Ectodermal cell (in vitro differentiated cells): ENCODE measurements around the gene UFC1.
A peak's percentile ranks its signal among the peaks of the same experiment; 100 is the strongest.

Source experiments
- H3K27ac ChIP-seq: 2 replicates; pipeline ENCODE4 v1.7.0; 2013; ENCODE audit warnings: mild to moderate bottlenecking, low read depth, low read length; ENCODE audit not compliant: insufficient read depth, poor library complexity, severe bottlenecking
- H3K27me3 ChIP-seq: 2 replicates; pipeline ENCODE4 v1.7.0; 2013; ENCODE audit warnings: mild to moderate bottlenecking, low read length; ENCODE audit not compliant: insufficient read depth, control insufficient read depth, poor library complexity, severe bottlenecking
- H3K36me3 ChIP-seq: one replicate; pipeline ENCODE4 v1.7.0; 2013; ENCODE audit warnings: low read length; ENCODE audit not compliant: control insufficient read depth, insufficient read depth
- H3K4me1 ChIP-seq: one replicate; pipeline ENCODE4 v1.7.0; 2013; ENCODE audit warnings: low read length; ENCODE audit not compliant: control insufficient read depth, insufficient read depth
- H3K4me3 ChIP-seq: 2 replicates; pipeline ENCODE4 v1.7.0; 2013; ENCODE audit warnings: low read depth, low read length, control low read depth; ENCODE audit not compliant: insufficient read depth
- H3K9me3 ChIP-seq: 2 replicates; pipeline ENCODE4 v1.7.0; 2013; ENCODE audit warnings: mild to moderate bottlenecking, low read length, moderate library complexity; ENCODE audit not compliant: control insufficient read depth
- WGBS, 2 experiments: methylation state at CpG; one replicate each; pipeline ENCODE4 v1.1.7; 2013; ENCODE audit warnings: missing lambda C conversion rate in 2 of 2; 5-methylcytosine and 5-hydroxymethylcytosine counted together

UFC1 gene

GRCh38 chr1:161133220-161133740 is 20.5 kb upstream of the UFC1 start:
- Histone ChIP-seq H3K27ac (peak overlapping the region; percentile 88), H3K4me3 (peak overlapping the region; percentile 50), H3K4me1 (peaks cover 11% of the 10 kb centered on the region), H3K9me3 (no peaks in the 10 kb centered on the region), H3K27me3 (no peaks in the 10 kb centered on the region), H3K36me3 (peaks cover 9% of the 10 kb centered on the region)
- 1 to 2% methylated on average over 11 of the region's 11 CpGs for WGBS, 2 experiments

- no peak overlapping the region for H3K4me3 ChIP-seq
- H3K9me3 ChIP-seq = no peaks in the 10 kb centered on the region
- peaks cover 4% of the 10 kb centered on the region for H3K4me1 ChIP-seq
- WGBS, 2 experiments = 91 to 95% methylated on average over 3 of the region's 3 CpGs
- no peaks in the 10 kb centered on the region for H3K36me3 ChIP-seq
- no peak overlapping the region for H3K27ac ChIP-seq
- no peaks in the 10 kb centered on the region for H3K27me3 ChIP-seq
These were observed 15.9 kb upstream of the UFC1 start for GRCh38 chr1:161137881-161138280.

- Histone ChIP-seq H3K4me1 (peaks cover 3% of the 10 kb centered on the region), H3K9me3 (no peaks in the 10 kb centered on the region), H3K36me3 (no peaks in the 10 kb centered on the region), H3K4me3 (no peak overlapping the region), H3K27ac (no peak overlapping the region), H3K27me3 (no peaks in the 10 kb centered on the region)
- WGBS, 2 experiments = 92 to 100% methylated on average over 1 of the region's 1 CpG
These were observed 15.3 kb upstream of the UFC1 start for GRCh38 chr1:161138431-161138830.

- H3K36me3 ChIP-seq = no peaks in the 10 kb centered on the region
- no peaks in the 10 kb centered on the region for H3K9me3 ChIP-seq
- WGBS, 2 experiments = 40 to 89% methylated on average over 1 of the region's 1 CpG
- no peaks in the 10 kb centered on the region for H3K4me1 ChIP-seq
- no peak overlapping the region for H3K4me3 ChIP-seq
- no peaks in the 10 kb centered on the region for H3K27me3 ChIP-seq
- no peak overlapping the region for H3K27ac ChIP-seq
These were observed 14.0 kb upstream of the UFC1 start for GRCh38 chr1:161139766-161140165.

- no peaks in the 10 kb centered on the region for H3K4me1 ChIP-seq
- no peaks in the 10 kb centered on the region for H3K27me3 ChIP-seq
- WGBS, 2 experiments = 96% methylated on average over 29 of the region's 29 CpGs
- no peaks in the 10 kb centered on the region for H3K36me3 ChIP-seq
- no peak overlapping the region for H3K27ac ChIP-seq
- no peaks in the 10 kb centered on the region for H3K9me3 ChIP-seq
- H3K4me3 ChIP-seq = no peak overlapping the region
These were observed 12.9 kb upstream of the UFC1 start for GRCh38 chr1:161140755-161141400.

GRCh38 chr1:161145832-161146231 is 7.9 kb upstream of the UFC1 start:
- 84 to 95% methylated on average over 3 of the region's 3 CpGs for WGBS, 2 experiments
- no peak overlapping the region for H3K4me3 ChIP-seq
- no peaks in the 10 kb centered on the region for H3K27me3 ChIP-seq
- no peaks in the 10 kb centered on the region for H3K36me3 ChIP-seq
- no peaks in the 10 kb centered on the region for H3K9me3 ChIP-seq
- H3K27ac ChIP-seq = no peak overlapping the region
- no peaks in the 10 kb centered on the region for H3K4me1 ChIP-seq

GRCh38 chr1:161153176-161153575 is 602 bp upstream of the UFC1 start:
- 39 to 46% methylated on average over 5 to 9 of the region's 9 CpGs for WGBS, 2 experiments
- H3K27ac ChIP-seq = no peak overlapping the region
- H3K4me1 ChIP-seq = no peaks in the 10 kb centered on the region
- peak overlapping the region; percentile 82 for H3K4me3 ChIP-seq
- H3K9me3 ChIP-seq = no peaks in the 10 kb centered on the region
- no peaks in the 10 kb centered on the region for H3K27me3 ChIP-seq
- H3K36me3 ChIP-seq = peaks cover 7% of the 10 kb centered on the region

- 96 to 100% methylated on average over 1 of the region's 1 CpG for WGBS, 2 experiments
- no peak overlapping the region for H3K27ac ChIP-seq
- H3K9me3 ChIP-seq = no peaks in the 10 kb centered on the region
- peaks cover 28% of the 10 kb centered on the region for H3K36me3 ChIP-seq
- no peak overlapping the region for H3K4me3 ChIP-seq
- no peaks in the 10 kb centered on the region for H3K4me1 ChIP-seq
- no peaks in the 10 kb centered on the region for H3K27me3 ChIP-seq
These were observed 4.1 kb downstream of the UFC1 start for GRCh38 chr1:161157867-161158266.

GRCh38 chr1:161158316-161159010 is 4.7 kb downstream of the UFC1 start:
- WGBS, 2 experiments = 92 to 95% methylated on average over 9 of the region's 9 CpGs
- H3K36me3 ChIP-seq = peaks cover 28% of the 10 kb centered on the region
- H3K4me1 ChIP-seq = no peaks in the 10 kb centered on the region
- H3K27ac ChIP-seq = no peak overlapping the region
- H3K27me3 ChIP-seq = no peaks in the 10 kb centered on the region
- peak overlapping the region; percentile 84 for H3K4me3 ChIP-seq
- no peaks in the 10 kb centered on the region for H3K9me3 ChIP-seq

- peak within 1 kb of the TSS; percentile 84 for H3K4me3 ChIP-seq
- H3K27me3 ChIP-seq = no peaks in the 10 kb centered on the region
- H3K36me3 ChIP-seq = peaks cover 28% of the 10 kb centered on the region
- no peaks in the 10 kb centered on the region for H3K9me3 ChIP-seq
- H3K4me1 ChIP-seq = no peaks in the 10 kb centered on the region
- peak within 1 kb of the TSS; percentile 75 for H3K27ac ChIP-seq
- WGBS, 2 experiments = 1 to 3% methylated on average over 60 of the region's 60 CpGs
These were observed 5.5 kb downstream of the UFC1 start, which contains the start of gene USP21 for GRCh38 chr1:161159087-161159912. TSS of gene USP21 (plus strand) at chr1:161159500. CDS start at chr1:161160641, 1,141 bp downstream.
